NCI-H446 (cell line): Measurements from ENCODE around the gene FBLN2.

ENCODE experiments used
- DNase-seq, 2 experiments: peaks; one replicate each; lab custom pipeline; 2025; lab: John Stamatoyannopoulos, UW

The FBLN2 gene

DNA sequence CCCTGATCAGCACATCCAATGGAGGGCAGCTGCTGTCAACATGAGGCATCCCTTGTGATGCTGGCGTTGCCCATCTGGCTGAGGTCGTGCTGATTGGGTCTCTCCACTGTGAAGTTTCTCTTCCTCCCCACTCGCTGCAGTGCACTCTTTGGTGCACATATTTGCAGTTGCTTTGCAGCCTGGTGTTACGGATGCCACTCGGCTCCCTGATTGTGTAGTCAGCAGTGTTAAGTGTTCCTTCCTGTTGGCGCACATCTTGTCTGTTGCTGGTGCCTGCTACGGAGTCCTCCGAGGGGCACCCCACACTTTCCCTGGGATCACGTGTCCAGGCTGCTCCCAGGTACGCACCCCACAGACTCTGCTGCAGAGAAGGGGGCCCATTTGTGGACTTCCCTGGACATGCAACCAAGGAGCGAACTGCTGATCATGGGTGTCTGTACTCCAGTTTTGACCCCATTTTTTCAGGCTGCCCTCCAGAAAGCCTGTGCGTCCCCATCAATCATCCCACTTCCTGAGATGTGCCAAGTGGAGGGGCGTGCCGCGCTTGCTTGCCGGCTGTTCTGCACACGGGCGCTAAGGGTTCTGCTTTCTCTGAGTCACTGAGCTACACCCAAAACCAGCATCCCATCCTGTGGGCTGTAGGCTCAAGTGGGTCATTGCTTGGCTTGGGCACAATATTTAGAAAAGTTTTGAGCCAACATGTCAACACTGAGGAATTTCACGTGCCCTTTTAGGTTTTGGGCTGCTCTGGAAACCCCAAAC lies 98.6 kb downstream of the FBLN2 start:
- DNase-seq, result no peak

- DNase-seq, result peak in 1 of 2 experiments; percentile 63
Observed at GRCh38 chr3:13648060-13649001, 99.4 kb downstream of the FBLN2 start.

GRCh38 chr3:13650210-13651056 lies 101.5 kb downstream of the FBLN2 start:
- DNase-seq, result peak in 1 of 2 experiments; percentile 23

- no peak for DNase-seq
Observed at GRCh38 chr3:13651057-13651400, 102.1 kb downstream of the FBLN2 start.

GRCh38 chr3:13651775-13652428 lies 103.0 kb downstream of the FBLN2 start:
- DNase-seq, result no peak

DNA sequence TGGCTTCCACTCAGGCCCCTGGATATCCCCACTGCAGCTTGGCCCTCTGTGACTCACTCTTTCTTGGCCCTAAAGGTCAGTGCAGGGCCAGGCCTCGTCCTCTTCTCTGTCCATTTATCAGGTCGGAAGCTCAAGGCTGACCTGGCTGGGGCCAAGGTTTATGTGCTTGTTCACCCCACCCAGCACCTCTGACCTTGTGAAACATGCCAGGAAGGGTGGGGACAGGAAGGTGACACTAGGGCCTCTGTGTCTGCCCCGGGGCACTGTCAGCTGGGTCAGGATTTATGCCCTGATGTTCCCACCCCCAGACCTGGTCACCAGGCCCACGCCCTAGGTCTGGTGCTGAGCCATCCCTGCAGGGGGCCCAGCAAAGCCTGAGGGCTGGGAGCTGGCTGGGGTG lies 103.8 kb downstream of the FBLN2 start:
- no peak for DNase-seq

DNA sequence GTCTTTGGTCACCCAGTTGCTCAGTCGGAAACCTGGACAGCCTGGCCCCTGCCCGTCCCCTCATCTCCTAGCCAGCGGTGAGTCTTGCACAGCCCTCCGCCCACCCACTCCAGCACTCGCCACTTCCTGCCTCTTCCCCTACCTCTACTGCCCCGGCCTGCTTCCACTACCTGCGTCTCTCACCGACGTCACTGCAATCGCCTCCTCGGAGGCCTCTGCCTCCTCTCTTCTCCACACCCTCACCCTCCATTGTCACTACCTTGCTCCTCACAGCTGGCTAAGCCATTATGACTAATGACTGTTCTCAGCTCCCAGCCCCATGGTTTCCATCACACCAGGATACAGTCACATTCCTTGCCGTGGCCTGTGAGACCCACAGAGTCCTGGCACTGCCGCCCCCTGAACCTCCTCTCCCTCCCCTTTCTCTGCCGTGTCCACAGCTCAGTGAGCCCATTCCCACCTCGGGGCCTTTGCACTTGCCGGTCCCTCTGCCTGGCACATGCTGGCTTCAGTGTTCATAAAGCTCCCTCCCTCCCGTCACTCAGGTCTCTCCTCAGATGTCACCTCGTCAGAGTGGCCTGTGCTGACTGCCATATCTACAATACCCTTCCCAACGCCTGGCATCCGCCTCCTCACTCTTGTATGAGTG lies 104.8 kb downstream of the FBLN2 start:
- DNase-seq, result no peak

DNA sequence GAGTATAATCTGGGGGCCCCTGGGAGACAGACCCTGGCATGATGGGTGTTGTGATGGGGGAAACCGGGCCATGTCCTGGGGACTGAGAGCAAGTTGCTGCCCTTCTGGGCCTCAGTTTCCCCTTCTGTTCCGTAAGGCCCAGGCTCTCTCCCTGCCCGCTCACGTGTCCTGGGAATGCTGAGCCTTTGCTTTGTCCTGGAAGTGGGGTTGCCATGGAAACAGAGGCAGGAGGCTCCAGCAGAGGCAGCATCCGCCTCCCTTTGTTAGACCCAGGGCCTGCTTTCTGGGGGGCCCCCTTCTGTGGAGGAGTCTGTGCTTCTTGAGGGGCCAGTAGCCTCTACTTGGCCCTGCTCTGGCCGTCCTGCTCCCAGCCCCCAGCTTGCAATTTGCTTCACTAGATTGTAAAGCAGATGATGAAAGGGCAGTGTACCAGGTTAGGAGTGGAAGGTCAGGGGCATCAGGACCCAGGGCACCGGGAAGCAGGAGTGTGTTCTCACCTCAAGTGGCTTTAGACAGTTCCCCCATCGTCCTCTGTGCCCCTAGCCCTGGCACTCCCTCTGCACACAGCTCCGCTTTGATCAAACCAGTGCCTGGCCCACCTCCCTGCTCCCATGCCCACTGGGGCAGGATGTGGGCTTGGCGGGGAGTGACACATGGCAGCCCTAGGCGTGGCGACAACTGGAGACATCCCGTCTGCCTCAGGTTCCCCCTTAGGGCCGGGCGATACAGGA lies 105.6 kb downstream of the FBLN2 start:
- DNase-seq, result no peak

DNA sequence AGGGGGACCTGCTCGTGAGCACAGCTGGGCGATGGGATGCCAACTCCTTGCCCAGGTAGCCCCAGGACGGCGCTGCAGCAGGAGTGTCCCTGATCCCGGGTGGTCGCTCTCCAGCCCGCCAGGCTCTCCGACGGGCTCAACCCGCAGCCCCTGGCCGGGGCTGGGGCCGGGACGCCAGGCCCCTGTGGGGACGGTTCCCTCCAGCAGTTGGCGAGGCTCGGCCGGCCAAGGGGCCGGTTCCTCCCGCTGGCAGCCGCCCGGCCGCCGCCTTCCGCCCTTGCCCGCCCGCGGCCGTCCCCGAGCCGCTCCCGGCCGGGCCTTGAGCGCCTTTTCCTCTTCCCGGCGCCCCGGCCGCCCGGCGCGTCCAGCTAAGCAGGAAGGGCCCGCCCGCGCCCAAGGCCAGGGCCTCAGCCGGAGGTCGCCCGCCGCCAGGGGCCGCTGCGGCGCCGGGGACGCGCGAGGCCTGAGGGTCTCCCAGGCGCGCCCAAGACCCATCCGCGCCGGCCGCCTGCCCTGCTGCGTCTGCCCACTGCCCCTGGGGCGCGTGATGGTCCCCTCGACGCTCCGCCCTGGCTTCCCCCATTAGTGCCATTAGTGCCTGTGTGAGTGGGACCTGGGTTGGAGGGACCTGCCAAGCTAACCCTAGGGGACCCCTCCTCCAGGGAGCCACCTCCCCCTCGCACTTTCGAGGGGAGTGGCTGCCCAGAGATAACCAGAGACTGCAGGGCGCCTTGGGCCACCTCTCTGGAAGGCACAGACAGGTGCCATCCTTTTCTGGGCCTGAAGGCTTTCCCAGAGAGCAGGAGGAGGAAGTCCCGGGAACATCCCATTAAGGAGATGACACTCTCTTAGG lies 106.4 kb downstream of the FBLN2 start:
- no peak for DNase-seq

GRCh38 chr3:13656584-13657301 lies 107.8 kb downstream of the FBLN2 start:
- no peak for DNase-seq

DNA sequence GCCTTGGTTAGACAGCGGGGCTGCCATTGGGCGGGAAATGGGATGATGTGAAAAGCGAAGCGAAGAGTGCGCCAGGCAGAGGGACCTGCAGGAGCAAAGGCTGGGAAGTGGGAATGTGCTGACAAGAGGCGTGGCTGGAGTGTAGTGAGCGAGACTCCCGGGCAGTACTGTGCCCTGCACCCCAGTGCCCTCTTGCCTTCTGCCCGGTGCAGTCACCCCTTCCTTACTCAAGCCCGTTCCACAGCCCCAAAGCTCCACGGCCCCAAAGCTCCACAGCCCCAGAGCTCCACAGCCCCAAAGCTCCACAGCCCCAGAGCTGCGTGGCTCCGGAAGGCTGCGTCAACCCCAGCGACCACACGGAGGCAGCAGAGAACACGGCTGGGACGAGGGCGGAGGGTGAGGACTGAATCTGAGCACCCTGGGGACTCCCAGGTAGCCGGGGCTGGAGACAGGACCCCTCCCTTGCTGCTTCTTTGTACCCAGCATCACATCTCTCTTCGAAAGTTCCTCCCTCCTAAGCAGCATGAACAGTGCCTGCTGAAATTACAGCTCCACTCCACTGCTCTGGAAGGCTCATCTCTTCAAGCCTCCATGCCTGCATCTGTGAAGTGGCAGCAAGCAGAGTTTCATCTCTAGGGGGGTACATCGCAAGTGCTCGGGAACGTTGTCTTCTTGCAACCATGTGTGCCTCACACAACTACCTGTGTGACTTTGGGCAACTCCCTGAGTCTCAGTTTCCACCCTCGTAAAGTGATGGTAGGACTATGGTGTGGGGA lies 108.9 kb downstream of the FBLN2 start:
- no peak for DNase-seq

GRCh38 chr3:13658681-13659080 lies 109.8 kb downstream of the FBLN2 start:
- no peak for DNase-seq

GRCh38 chr3:13659221-13659969 lies 110.5 kb downstream of the FBLN2 start:
- no peak for DNase-seq

DNA sequence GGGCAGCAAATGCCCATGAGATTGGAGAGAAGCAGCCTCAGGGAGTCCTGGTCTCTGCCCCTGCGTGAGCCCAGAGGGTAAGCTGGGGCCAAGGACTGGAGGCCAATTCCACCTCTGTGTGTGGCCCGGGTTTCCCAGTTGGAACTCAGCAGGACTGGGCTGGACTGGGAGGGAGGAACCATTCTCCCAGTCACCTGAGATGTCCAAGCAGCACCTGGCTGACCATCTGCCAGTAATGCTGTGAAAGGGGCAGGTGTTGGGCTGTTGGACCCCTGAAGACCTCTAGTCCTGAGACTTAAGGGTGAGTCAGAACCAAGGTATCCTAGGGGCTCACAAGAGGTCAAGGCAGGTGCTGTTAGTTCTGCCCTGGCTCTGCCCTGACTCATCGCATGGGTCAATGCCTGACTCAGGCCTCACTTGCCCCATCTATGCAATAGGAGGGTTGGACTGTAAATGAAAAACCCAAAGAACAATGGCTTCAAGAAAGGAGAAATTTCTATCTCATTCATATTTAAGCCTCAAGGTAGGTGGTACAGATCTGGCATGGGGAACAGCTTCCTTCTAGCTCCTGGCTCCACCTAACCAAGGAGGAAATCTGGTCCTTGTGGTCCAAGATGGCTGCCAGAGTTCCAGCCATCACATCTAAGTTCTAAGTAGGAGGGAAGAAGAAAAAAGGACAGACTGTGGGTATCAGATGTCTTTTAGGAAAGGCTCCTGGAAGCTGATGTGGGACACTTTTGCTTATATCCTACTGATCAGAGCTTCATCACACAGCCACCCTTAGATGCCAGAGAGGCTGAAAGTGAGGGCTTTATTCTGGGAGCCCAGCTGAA lies 111.3 kb downstream of the FBLN2 start:
- DNase-seq, result no peak

GRCh38 chr3:13661121-13661520 lies 112.2 kb downstream of the FBLN2 start:
- no peak for DNase-seq

DNA sequence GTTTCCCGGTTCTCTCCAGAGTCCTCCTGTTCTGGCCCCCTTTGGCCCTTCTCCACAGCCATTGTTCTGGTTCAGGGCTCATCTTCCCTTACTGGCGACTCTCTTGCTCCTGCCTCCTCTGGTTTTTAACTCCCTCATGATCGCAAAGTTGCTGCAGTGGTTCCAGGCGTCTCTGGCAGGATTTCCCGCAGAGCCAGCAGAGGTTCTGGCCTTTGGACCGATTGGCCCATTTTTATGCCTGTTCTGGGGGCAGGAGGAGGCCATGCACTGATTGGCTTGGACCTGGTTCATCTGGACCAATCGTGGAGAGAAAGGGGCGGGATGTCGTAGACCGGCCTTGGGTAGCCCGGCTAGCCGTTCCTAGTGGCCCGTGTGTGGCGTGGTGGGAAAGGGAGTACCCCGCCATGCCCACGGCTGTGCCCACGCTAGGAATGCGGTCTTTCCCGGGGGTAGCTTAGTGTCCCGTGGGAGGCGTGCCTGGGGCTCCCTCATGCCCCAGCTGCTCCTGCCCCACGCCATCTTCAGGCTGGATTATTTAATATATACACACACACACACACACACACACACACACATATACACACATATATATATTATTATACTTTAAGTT lies 113.4 kb downstream of the FBLN2 start:
- DNase-seq, result no peak
